ENCODE data around the gene DMPK.

Gene DMPK

GRCh38 chr19:45768984-45769782, 13.1 kb downstream of the DMPK start, which contains the start of gene SIX5:
Gene SIX5, minus strand, starts transcription at chr19:45769252. Its CDS starts 408 bp downstream, at chr19:45768844.
- H3K4me3 ChIP-seq (replicated peaks; ENCODE audit: low read depth, low read length), result peak within 1 kb of the TSS; percentile 77
- DNase-seq (ENCODE audit: extremely low read depth, low read depth), result peak; percentile 90
- TF ChIP-seq CTCF (IDR thresholded peaks at IDR 0.05; ENCODE audit: low read depth, low read length, missing control alignments), result no peak

GRCh38 chr19:45768655-45768983, 13.7 kb downstream of the DMPK start:
- DNase-seq (ENCODE audit: extremely low read depth, low read depth), result no peak
- H3K4me3 ChIP-seq (replicated peaks; ENCODE audit: low read depth, low read length), result peak overlapping the region; percentile 77
- TF ChIP-seq CTCF (IDR thresholded peaks at IDR 0.05; ENCODE audit: low read depth, low read length, missing control alignments), result no peak

GRCh38 chr19:45767881-45768654, 14.2 kb downstream of the DMPK start:
- TF ChIP-seq CTCF (IDR thresholded peaks at IDR 0.05; ENCODE audit: low read depth, low read length, missing control alignments), result no peak
- H3K4me3 ChIP-seq (replicated peaks; ENCODE audit: low read depth, low read length), result peak overlapping the region; percentile 77
- DNase-seq (ENCODE audit: extremely low read depth, low read depth), result no peak

GRCh38 chr19:45767410-45767880, 14.8 kb downstream of the DMPK start:
- no peak for TF ChIP-seq CTCF (IDR thresholded peaks at IDR 0.05; ENCODE audit: low read depth, low read length, missing control alignments)
- no peak for DNase-seq (ENCODE audit: extremely low read depth, low read depth)
- peak overlapping the region; percentile 77 for H3K4me3 ChIP-seq (replicated peaks; ENCODE audit: low read depth, low read length)

GRCh38 chr19:45766869-45767346, 15.4 kb downstream of the DMPK start:
- no peak for TF ChIP-seq CTCF (IDR thresholded peaks at IDR 0.05; ENCODE audit: low read depth, low read length, missing control alignments)
- peak overlapping the region; percentile 77 for H3K4me3 ChIP-seq (replicated peaks; ENCODE audit: low read depth, low read length)
- DNase-seq (ENCODE audit: extremely low read depth, low read depth), result no peak

- no peak for TF ChIP-seq CTCF (IDR thresholded peaks at IDR 0.05; ENCODE audit: low read depth, low read length, missing control alignments)
- DNase-seq (ENCODE audit: extremely low read depth, low read depth), result no peak
- H3K4me3 ChIP-seq (replicated peaks; ENCODE audit: low read depth, low read length), result peak overlapping the region; percentile 77
Measured at GRCh38 chr19:45766296-45766868, 15.9 kb downstream of the DMPK start.

Data from HFF-Myc (cell line).